Measurements from ENCODE around the gene PAK3. TPM values are rescaled to one million over a fixed set of nuclear protein-coding genes. Genes with fewer than 3 reads are reported as not detected.

Gene PAK3
- total RNA-seq, 1 experiment from 2014 or later: 7.5 TPM

DNA sequence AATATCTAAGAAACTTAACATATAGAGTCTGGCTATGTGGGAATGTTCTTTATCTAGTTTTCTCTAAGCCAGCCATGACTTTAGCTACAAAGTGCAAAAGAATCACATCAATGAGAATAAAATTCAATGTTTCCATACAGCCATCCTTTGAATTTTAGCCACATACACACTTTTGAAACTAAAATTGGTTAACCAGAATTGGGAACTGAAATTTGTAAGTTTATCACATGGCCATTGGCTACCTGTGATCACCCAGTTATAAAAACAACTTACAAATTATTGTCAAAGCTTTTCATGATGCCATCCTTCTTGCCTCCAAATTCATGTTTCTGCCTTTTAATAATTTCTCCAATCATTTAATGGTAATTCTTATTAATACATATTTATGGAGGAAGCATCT is 49.9 kb downstream of the PAK3 start:
- no peaks in the 10 kb centered on the region for H3K4me1 Mint-ChIP-seq
- TF ChIP-seq, protein P1, sequence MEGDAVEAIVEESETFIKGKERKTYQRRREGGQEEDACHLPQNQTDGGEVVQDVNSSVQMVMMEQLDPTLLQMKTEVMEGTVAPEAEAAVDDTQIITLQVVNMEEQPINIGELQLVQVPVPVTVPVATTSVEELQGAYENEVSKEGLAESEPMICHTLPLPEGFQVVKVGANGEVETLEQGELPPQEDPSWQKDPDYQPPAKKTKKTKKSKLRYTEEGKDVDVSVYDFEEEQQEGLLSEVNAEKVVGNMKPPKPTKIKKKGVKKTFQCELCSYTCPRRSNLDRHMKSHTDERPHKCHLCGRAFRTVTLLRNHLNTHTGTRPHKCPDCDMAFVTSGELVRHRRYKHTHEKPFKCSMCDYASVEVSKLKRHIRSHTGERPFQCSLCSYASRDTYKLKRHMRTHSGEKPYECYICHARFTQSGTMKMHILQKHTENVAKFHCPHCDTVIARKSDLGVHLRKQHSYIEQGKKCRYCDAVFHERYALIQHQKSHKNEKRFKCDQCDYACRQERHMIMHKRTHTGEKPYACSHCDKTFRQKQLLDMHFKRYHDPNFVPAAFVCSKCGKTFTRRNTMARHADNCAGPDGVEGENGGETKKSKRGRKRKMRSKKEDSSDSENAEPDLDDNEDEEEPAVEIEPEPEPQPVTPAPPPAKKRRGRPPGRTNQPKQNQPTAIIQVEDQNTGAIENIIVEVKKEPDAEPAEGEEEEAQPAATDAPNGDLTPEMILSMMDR (conservative IDR thresholded peaks at IDR 0.05): no peak
- H3K9me3 ChIP-seq (ENCODE audit: control insufficient read depth, low read depth, low read length): no peaks in the 10 kb centered on the region
- no peak overlapping the region for H2BK12ac ChIP-seq (ENCODE audit: insufficient read length, low read depth, low read length)
- no peak overlapping the region for H3K9ac ChIP-seq (ENCODE audit: extremely low read depth, insufficient read length, low read length)
- no peak overlapping the region for H3K27ac Mint-ChIP-seq
- H3K79me2 ChIP-seq (ENCODE audit: insufficient read depth, low read length): no peaks in the 10 kb centered on the region
- H2BK20ac ChIP-seq (ENCODE audit: low read depth, low read length, poor library complexity, severe bottlenecking): no peak overlapping the region
- no peak overlapping the region for H3K4me2 ChIP-seq (ENCODE audit: insufficient read depth, insufficient read length, low read length)
- no peaks in the 10 kb centered on the region for H3K4me1 ChIP-seq (ENCODE audit: insufficient read depth, low read length)
- H3T11ph ChIP-seq (ENCODE audit: low read length): no peak overlapping the region
- H3K14ac ChIP-seq (ENCODE audit: insufficient read depth, low read length): no peak overlapping the region
- no peak overlapping the region for H2BK120ac ChIP-seq (ENCODE audit: low read depth, low read length, poor library complexity, severe bottlenecking)
- no peaks in the 10 kb centered on the region for H3K9me3 Mint-ChIP-seq
- H3K4me3 Mint-ChIP-seq: no peak overlapping the region
- H4K20me1 ChIP-seq (ENCODE audit: control insufficient read depth, insufficient read depth, insufficient read length): no peaks in the 10 kb centered on the region
- H2AFZ ChIP-seq (ENCODE audit: low read length): no peak overlapping the region
- H3K56ac ChIP-seq (ENCODE audit: insufficient read length, low read depth, low read length): no peak overlapping the region
- no peak overlapping the region for H4K91ac ChIP-seq (ENCODE audit: insufficient read length, low read depth, low read length)
- DNase-seq: no peak
- H2BK15ac ChIP-seq (ENCODE audit: low read depth, low read length): no peak overlapping the region
- H3K27me3 Mint-ChIP-seq (ENCODE audit: low read depth): no peaks in the 10 kb centered on the region
- no peak overlapping the region for H3K18ac ChIP-seq (ENCODE audit: insufficient read length, low read depth, low read length)
- no peak overlapping the region for H2BK5ac ChIP-seq (ENCODE audit: insufficient read length, low read length)
- no peak overlapping the region for H3K4ac ChIP-seq (ENCODE audit: low read depth, low read length)
- H3K27ac ChIP-seq (ENCODE audit: insufficient read length, low read depth, low read length): no peak overlapping the region
- H3K23me2 ChIP-seq (ENCODE audit: insufficient read length, low read depth, low read length, poor library complexity, severe bottlenecking): no peaks in the 10 kb centered on the region
- no peak overlapping the region for H3K23ac ChIP-seq (ENCODE audit: insufficient read length, low read depth, low read length)
- no peak overlapping the region for H2AK5ac ChIP-seq (ENCODE audit: insufficient read length, low read length)
- H4K5ac ChIP-seq (ENCODE audit: insufficient read length, low read depth, low read length): no peak overlapping the region
- no peaks in the 10 kb centered on the region for H3K27me3 ChIP-seq (ENCODE audit: insufficient read depth, low read length)
- H3K36me3 Mint-ChIP-seq (ENCODE audit: insufficient read depth in 1 of 3, low read depth in 3 of 3): peaks cover 0 to 24% (median 10%) of the 10 kb centered on the region in 3 experiments; a peak in 4 of 7 replicates
- H4K8ac ChIP-seq (replicated peaks; ENCODE audit: insufficient read length, low read depth, low read length): no peak overlapping the region
- no peaks in the 10 kb centered on the region for H3K79me1 ChIP-seq (ENCODE audit: insufficient read depth, low read depth, low read length, poor library complexity, severe bottlenecking)
